AG09319 (cell line): Measurements from ENCODE around the gene COL4A3.

Source experiments
- DNase-seq: peaks from one replicate; pipeline ENCODE4 v3.0.0-alpha.2; 2010; ENCODE audit warnings: low read depth; ENCODE audit errors: extremely low read depth
- CTCF ChIP-seq: IDR thresholded peaks from 2 replicates; pipeline ENCODE4 v1.5.1; 2011; ENCODE audit warnings: low read depth, mild to moderate bottlenecking, inconsistent platforms, low read length, moderate library complexity

The COL4A3 gene

GRCh38 chr2:227292314-227292713, 127.9 kb downstream of the COL4A3 start:
- no peak for TF ChIP-seq CTCF
- DNase-seq, result no peak

- TF ChIP-seq CTCF, result no peak
- no peak for DNase-seq
Observed at GRCh38 chr2:227293531-227293930, 129.1 kb downstream of the COL4A3 start.

GRCh38 chr2:227295806-227296205, 131.4 kb downstream of the COL4A3 start:
- TF ChIP-seq CTCF, result no peak
- no peak for DNase-seq

GRCh38 chr2:227296671-227297405, 132.4 kb downstream of the COL4A3 start:
- DNase-seq, result no peak
- TF ChIP-seq CTCF, result no peak

- TF ChIP-seq CTCF, result no peak
- no peak for DNase-seq
Observed at GRCh38 chr2:227301523-227301922, 137.1 kb downstream of the COL4A3 start.

GRCh38 chr2:227308784-227309183, 144.4 kb downstream of the COL4A3 start:
- no peak for DNase-seq
- no peak for TF ChIP-seq CTCF

- DNase-seq, result no peak
- TF ChIP-seq CTCF, result no peak
Observed at GRCh38 chr2:227310756-227311110, 146.3 kb downstream of the COL4A3 start.
